Karpas-422 (cell line): ENCODE measurements around the gene TMEM271. TPM values are rescaled to one million over a fixed set of nuclear protein-coding genes. Genes with fewer than 3 reads are reported as not detected.
"Not testable (repeated sequence)": the region's sequence is repeated elsewhere in the genome, so short reads cannot be mapped to it uniquely, and the experiment has no call there.

Experiments used
- DNase-seq: peaks from one replicate; pipeline ENCODE4 v3.0.0-alpha.2; 2015
- H2AFZ ChIP-seq: fragments of 200-600 bp; sonication (generic); 2 replicates; pipeline ENCODE4 v1.6.1; 2014; ENCODE audit warnings: antibody characterized with exemption, low read length, mixed read lengths
- H3K27ac ChIP-seq: fragments of 200-600 bp; sonication (generic); 2 replicates; pipeline ENCODE4 v1.5.1; 2014; ENCODE audit warnings: mild to moderate bottlenecking, low read length, moderate library complexity
- H3K27me3 ChIP-seq: fragments of 200-600 bp; sonication (generic); 2 replicates; pipeline ENCODE4 v1.6.1; 2014; ENCODE audit warnings: low read length, mixed read lengths
- H3K36me3 ChIP-seq: fragments of 200-600 bp; sonication (generic); 2 replicates; pipeline ENCODE4 v1.6.1; 2014; ENCODE audit warnings: low read length, mixed read lengths; ENCODE audit not compliant: insufficient read depth
- H3K4me1 ChIP-seq: fragments of 200-600 bp; sonication (generic); 2 replicates; pipeline ENCODE4 v1.6.1; 2014; ENCODE audit warnings: mild to moderate bottlenecking, low read length, mixed read lengths
- H3K4me2 ChIP-seq: fragments of 200-600 bp; sonication (generic); 2 replicates; pipeline ENCODE4 v1.6.1; 2014; ENCODE audit warnings: low read length, low read depth, mild to moderate bottlenecking; ENCODE audit not compliant: poor library complexity, severe bottlenecking
- H3K4me3 ChIP-seq: fragments of 200-600 bp; sonication (generic); 2 replicates; pipeline ENCODE4 v1.5.1; 2014; ENCODE audit warnings: mild to moderate bottlenecking, antibody characterized with exemption, low read length, mixed read lengths
- H3K79me2 ChIP-seq: fragments of 200-600 bp; sonication (generic); 2 replicates; pipeline ENCODE4 v1.6.1; 2014; ENCODE audit warnings: mild to moderate bottlenecking, low read length, mixed read lengths
- H3K9ac ChIP-seq: fragments of 200-600 bp; sonication (generic); 2 replicates; pipeline ENCODE4 v1.6.0; 2014; ENCODE audit warnings: low read length
- H3K9me2 ChIP-seq: fragments of 200-600 bp; sonication (generic), shearing (Covaris generic); replicated peaks from 2 replicates; pipeline ENCODE4 v1.6.0; 2014; ENCODE audit warnings: mild to moderate bottlenecking, low read length, moderate library complexity; ENCODE audit not compliant: insufficient read depth
- H3K9me3 ChIP-seq: fragments of 300-700, 200-600 bp; sonication (generic); 2 replicates; pipeline ENCODE4 v1.6.1; 2014; ENCODE audit warnings: low read length, mixed read lengths
- H4K20me1 ChIP-seq: fragments of 200-600 bp; sonication (generic); 2 replicates; pipeline ENCODE4 v1.6.1; 2014; ENCODE audit warnings: mild to moderate bottlenecking, antibody characterized with exemption, low read length, low read depth; ENCODE audit not compliant: insufficient read depth
- total RNA-seq: library from RNA; depleted of rRNA; stranded (reverse); fragments of >200 nt; shearing (Covaris generic); gene quantifications from 2 replicates; pipeline ENCODE4 v1.2.3, GENCODE V29; 2014; ENCODE audit warnings: low replicate concordance

Gene TMEM271
- total RNA-seq, 1 experiment from 2014 or later, result not detected

DNA sequence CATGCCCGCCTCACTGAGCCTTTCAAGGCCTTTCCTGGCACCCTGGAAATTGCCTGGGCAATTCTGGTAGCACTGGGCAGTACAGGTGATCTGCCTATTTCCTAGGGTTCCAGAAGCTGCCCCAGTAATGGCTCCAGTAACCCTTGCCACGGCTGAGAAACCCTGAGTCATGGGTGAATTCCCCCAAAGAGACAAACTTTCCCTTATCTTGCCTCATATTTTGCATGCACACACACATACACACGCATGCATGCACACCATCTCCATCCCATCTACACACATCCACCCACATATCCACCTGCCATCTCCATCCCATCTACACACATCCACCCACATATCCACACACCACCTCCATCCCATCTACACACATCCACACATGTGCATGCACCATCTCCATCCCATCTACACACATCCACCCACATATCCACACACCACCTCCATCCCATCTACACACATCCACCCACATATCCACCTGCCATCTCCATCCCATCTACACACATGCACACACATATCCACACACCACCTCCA lies 21.2 kb downstream of the TMEM271 start:
- not testable (repeated sequence) for H2AFZ ChIP-seq, H3K27ac ChIP-seq, H3K79me2 ChIP-seq, H3K36me3 ChIP-seq, H3K9me3 ChIP-seq, H4K20me1 ChIP-seq, H3K4me2 ChIP-seq, DNase-seq, H3K4me1 ChIP-seq, H3K4me3 ChIP-seq, H3K9me2 ChIP-seq, H3K27me3 ChIP-seq, H3K9ac ChIP-seq

DNA sequence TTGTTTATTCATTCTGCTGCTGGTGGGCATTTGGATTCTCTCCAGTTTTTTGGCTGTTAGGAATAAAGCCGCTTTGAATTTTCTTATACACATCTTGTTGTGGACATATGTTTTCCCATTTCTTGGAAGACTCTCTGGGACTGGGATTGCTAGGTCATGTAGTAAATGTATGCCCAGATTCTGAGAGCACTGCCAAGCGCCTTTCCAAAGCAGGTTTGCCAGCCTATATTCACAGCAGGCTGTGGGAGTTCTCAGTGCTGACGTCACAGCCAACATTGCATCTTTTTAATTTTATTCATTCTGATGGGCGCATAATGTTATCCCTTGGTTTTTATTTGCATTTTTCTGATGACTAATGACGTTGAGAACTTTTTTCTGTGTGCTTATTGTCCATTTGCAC lies 24.1 kb downstream of the TMEM271 start:
- no peaks in the 10 kb centered on the region for H3K36me3 ChIP-seq
- DNase-seq, result no peak

DNA sequence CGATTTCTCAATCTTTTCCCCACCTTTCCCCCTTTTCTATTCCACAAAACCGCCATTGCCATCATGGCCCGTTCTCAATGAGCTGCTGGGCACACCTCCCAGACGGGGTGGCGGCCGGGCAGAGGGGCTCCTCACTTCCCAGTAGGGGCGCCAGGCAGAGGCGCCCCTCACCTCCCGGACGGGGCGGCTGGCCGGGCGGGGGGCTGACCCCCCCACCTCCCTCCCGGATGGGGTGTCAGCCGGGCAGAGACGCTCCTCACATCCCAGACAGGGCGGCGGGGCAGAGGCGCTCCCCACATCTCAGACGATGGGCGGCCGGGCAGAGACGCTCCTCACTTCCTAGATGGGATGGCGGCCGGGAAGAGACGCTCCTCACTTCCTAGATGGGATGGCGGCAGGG lies 25.8 kb downstream of the TMEM271 start:
- not testable (repeated sequence) for H3K4me1 ChIP-seq, H3K9me3 ChIP-seq, H3K4me3 ChIP-seq, H3K79me2 ChIP-seq, H3K9me2 ChIP-seq, H4K20me1 ChIP-seq, H3K27me3 ChIP-seq, H3K27ac ChIP-seq, H3K9ac ChIP-seq, H3K36me3 ChIP-seq, H3K4me2 ChIP-seq, DNase-seq, H2AFZ ChIP-seq

More for the DNA sequence above, 24.1 kb downstream of the TMEM271 start:
- Histone ChIP-seq H4K20me1 (no peaks in the 10 kb centered on the region), H3K9me2 (no peaks in the 10 kb centered on the region), H3K27me3 (no peaks in the 10 kb centered on the region), H3K9me3 (no peaks in the 10 kb centered on the region; the same call in none of the 2 replicates), H3K9ac (no peak overlapping the region), H3K4me2 (no peak overlapping the region), H3K4me1 (no peaks in the 10 kb centered on the region), H3K79me2 (no peaks in the 10 kb centered on the region), H2AFZ (no peak overlapping the region), H3K27ac (no peak overlapping the region), H3K4me3 (no peak overlapping the region)

DNA sequence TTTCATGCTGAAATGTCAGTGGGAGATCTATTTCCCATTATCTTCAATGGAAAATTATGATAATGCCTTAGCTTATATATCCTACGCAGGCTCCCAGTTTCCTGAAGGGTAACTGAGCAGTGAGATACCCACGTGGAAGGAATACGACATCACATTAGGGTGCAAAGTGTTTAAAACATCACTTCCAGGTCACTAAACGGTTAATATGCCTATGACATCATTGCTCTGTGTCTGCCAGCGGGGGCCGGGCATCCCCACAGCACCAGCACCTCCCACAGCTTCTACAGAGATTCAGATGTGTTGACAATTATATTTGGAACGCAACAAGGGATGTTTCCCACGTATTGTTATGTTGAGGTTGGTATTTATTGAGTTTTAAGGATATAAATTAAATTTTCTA lies 27.1 kb downstream of the TMEM271 start:
- Histone ChIP-seq H3K4me3 (no peak overlapping the region), H4K20me1 (no peaks in the 10 kb centered on the region), H3K4me2 (no peak overlapping the region), H3K9me3 (no peaks in the 10 kb centered on the region; the same call in none of the 2 replicates), H3K36me3 (no peaks in the 10 kb centered on the region), H3K4me1 (no peaks in the 10 kb centered on the region), H3K27me3 (no peaks in the 10 kb centered on the region), H3K27ac (no peak overlapping the region), H3K79me2 (no peaks in the 10 kb centered on the region), H3K9me2 (no peaks in the 10 kb centered on the region), H3K9ac (no peak overlapping the region), H2AFZ (no peak overlapping the region)
- no peak for DNase-seq

DNA sequence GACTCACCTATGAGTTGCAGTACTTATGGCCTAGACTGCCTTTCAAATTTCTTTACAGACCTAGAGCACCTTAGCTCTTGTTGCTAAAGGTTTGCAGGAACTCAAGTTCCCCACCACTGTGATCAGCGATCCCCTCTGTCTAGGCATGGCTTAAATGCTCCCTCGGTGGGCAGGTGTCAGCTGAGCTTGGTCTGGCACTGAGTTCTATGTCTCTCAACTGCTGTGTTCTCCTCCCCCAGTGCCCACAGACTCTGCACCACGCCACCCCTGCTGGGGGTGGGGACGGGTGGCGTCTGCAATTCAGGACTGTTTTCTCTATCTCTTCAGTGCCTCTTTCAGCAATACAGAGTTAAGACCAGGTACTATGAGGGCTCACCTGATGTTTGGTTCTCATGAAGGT lies 30.5 kb downstream of the TMEM271 start:
- DNase-seq, result no peak
- no peaks in the 10 kb centered on the region for H3K4me1 ChIP-seq

DNA sequence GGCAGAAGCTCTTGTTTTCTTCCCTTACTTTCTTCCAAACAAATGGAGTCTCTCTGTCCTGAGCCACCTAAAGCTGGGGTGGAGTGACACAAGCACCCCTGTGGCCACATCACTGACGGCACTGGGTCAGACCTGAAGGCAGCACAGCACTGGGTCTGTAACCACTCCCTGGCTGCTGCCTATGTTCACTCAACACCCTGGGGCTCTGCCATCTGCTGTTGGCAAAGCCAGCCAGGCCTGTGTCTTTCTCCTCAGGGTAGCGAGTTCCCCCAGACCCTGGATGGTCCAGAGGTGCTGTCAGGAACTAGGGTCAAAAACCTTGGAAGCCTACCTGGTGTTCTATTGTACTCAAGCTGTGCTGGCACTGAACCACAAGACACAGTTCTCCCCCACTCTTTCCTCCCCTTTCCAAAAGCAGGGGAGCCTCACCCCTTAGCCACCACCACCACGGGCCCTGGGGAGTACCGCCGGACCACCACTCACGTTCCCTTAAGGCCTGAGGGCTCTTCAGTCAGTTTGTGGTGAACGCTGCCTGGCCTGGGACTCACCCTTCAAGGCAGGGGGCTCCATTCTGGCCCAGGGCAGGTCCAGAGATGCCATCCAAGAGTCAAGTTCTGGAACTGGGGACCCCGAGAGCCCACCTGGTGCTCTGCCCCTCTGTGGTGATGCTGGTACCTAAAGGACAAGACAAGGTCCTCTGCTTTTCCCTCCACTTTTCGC lies 31.5 kb downstream of the TMEM271 start:
- no peaks in the 10 kb centered on the region for H3K36me3 ChIP-seq
- H4K20me1 ChIP-seq, result no peaks in the 10 kb centered on the region
- H3K9me3 ChIP-seq, result peaks cover 3% of the 10 kb centered on the region; the same call in 1 of the 2 replicates
- H3K27me3 ChIP-seq, result no peaks in the 10 kb centered on the region
- no peak overlapping the region for H3K4me3 ChIP-seq
- no peak for DNase-seq
- H3K9me2 ChIP-seq, result no peaks in the 10 kb centered on the region
- no peak overlapping the region for H3K9ac ChIP-seq
- no peak overlapping the region for H3K4me2 ChIP-seq
- no peaks in the 10 kb centered on the region for H3K79me2 ChIP-seq
- no peak overlapping the region for H3K27ac ChIP-seq
- no peak overlapping the region for H2AFZ ChIP-seq
- no peaks in the 10 kb centered on the region for H3K4me1 ChIP-seq

More for the DNA sequence above, 30.5 kb downstream of the TMEM271 start:
- peaks cover 2% of the 10 kb centered on the region; the same call in 1 of the 2 replicates for H3K9me3 ChIP-seq
- no peaks in the 10 kb centered on the region for H3K79me2 ChIP-seq
- H4K20me1 ChIP-seq, result no peaks in the 10 kb centered on the region
- no peak overlapping the region for H3K4me3 ChIP-seq
- H3K27me3 ChIP-seq, result no peaks in the 10 kb centered on the region
- H2AFZ ChIP-seq, result no peak overlapping the region
- H3K36me3 ChIP-seq, result no peaks in the 10 kb centered on the region
- no peak overlapping the region for H3K27ac ChIP-seq
- no peak overlapping the region for H3K9ac ChIP-seq
- no peak overlapping the region for H3K4me2 ChIP-seq
- H3K9me2 ChIP-seq, result no peaks in the 10 kb centered on the region

DNA sequence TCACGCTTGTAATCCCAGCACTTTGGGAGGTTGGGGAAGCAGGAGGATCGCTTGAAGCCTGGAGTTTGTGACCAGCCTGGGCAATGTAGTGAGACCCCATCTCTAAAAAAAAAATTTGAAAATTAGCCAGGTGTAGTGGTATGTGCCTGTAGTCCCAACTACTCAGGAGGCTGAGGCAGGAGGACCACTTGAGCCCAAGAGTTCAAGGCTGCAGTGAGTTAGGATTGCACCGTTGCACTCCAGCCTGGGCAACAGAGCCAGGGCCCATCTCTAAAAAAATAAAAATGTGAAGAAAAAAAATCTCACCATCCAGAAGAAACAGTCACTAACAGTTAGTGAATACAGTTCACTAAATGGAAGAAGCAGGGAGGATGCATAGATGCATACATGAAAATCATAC lies 34.8 kb downstream of the TMEM271 start:
- H3K9me3 ChIP-seq, result peaks cover 3% of the 10 kb centered on the region; the same call in 1 of the 2 replicates
- peaks cover 18% of the 10 kb centered on the region for H3K36me3 ChIP-seq
- no peak overlapping the region for H3K9ac ChIP-seq

DNA sequence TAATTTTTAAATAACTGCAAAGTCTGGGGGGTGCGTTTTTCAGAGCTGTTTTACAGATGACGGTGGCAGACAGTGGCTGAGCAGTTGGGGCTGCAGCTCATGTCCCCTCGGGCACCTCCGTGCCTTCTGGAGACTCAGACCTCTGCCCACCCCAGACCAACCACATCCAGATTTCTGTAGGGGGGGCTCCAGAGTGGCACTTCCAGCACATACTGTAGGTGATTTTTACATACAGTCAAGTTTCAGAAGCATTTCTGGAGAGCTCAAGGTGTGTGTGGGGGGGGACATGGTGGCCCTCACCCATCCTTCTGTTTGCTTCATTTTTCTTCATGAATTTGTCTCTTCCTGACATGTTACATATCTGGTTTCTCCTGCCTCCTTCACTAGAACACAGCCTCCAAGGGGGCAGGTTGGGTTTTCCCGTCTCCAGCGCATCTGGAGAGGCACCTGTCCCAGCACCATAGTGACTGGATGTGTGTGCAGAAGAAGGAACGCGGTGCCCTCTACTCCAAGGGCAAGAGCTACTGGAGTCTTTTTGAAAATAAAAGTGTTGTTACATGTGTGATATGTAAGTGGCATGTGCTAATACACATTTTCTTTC lies 37.5 kb downstream of the TMEM271 start:
- Histone ChIP-seq H3K27me3 (no peaks in the 10 kb centered on the region), H3K9me2 (no peaks in the 10 kb centered on the region)

More for the DNA sequence above, 34.8 kb downstream of the TMEM271 start:
- no peak overlapping the region for H3K4me3 ChIP-seq
- no peaks in the 10 kb centered on the region for H3K79me2 ChIP-seq
- no peak overlapping the region for H3K4me2 ChIP-seq
- no peak for DNase-seq
- no peak overlapping the region for H3K27ac ChIP-seq
- no peaks in the 10 kb centered on the region for H3K27me3 ChIP-seq
- H3K9me2 ChIP-seq, result no peaks in the 10 kb centered on the region
- no peaks in the 10 kb centered on the region for H3K4me1 ChIP-seq
- H4K20me1 ChIP-seq, result no peaks in the 10 kb centered on the region
- H2AFZ ChIP-seq, result no peak overlapping the region

More for the DNA sequence above, 37.5 kb downstream of the TMEM271 start:
- Histone ChIP-seq H3K27ac (no peak overlapping the region), H3K9ac (no peak overlapping the region), H3K36me3 (peaks cover 30% of the 10 kb centered on the region), H3K4me2 (no peak overlapping the region), H3K4me3 (no peak overlapping the region), H2AFZ (no peak overlapping the region), H3K9me3 (peaks cover 3% of the 10 kb centered on the region; the same call in 1 of the 2 replicates), H3K79me2 (no peaks in the 10 kb centered on the region), H3K4me1 (no peaks in the 10 kb centered on the region), H4K20me1 (no peaks in the 10 kb centered on the region)
- no peak for DNase-seq
